Frontal cortex (tissue), 4 donors: ENCODE results near the gene EXOC7. TPM values are rescaled to one million over a fixed set of nuclear protein-coding genes. Genes with fewer than 3 reads are reported as not detected.

ENCODE experiments used
- DNase-seq, 2 donors: peaks; one replicate each; pipeline ENCODE4 v3.0.0; 2012; ENCODE audit warnings: low spot score in 2 of 2
- FAIRE-seq: peaks from 2 replicates; lab custom pipeline; 2012; peaks lifted over from hg19 to GRCh38; lab: Jason Lieb, UNC
- total RNA-seq: library from RNA; depleted of rRNA; stranded (reverse); fragments of >200 nt; gene quantifications from one replicate; pipeline ENCODE4 v1.2.3, GENCODE V29; 2014
- donor health status: control.
- donor health status: control.
- donor health status: control.

The EXOC7 gene
- total RNA-seq, 1 donor from 2014 or later: 112 TPM

DNA sequence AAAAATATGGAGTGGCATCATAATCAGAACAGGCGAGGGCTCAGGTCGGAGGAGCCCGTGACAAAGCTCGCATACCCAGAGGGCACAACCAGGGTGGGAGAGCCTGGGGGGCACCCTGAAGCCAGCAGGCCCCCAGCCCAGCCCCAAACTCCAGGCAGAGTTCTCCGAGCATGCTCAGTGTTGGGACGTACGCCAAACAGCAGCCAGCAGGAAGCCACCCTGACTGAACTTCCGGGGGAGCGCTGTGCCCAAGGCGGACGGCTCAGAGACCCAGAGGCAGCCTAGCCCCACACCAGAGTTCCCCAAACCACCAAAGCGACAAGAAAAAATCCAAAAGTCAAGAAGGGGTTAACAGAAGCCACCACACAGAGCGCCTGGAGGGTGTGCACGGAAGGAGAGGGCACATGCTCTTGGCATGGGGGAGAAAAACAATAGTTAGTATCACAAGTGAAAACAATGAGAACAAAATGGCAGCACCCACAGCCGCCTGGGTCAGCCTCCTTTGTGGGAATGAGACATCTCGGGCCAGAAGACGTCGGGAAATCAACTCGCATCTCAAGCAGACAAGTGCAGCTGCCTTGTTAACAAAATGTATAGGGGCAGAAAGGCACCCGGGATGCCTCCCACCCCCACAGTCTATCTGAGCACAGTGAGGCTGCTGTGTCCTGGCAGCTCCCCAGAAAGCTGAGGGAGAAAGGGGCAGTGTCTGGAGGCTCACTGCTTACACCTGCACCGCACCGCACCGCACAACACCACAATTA lies 11.9 kb downstream of the EXOC7 start:
- DNase-seq: no peak
- no peak for FAIRE-seq

DNA sequence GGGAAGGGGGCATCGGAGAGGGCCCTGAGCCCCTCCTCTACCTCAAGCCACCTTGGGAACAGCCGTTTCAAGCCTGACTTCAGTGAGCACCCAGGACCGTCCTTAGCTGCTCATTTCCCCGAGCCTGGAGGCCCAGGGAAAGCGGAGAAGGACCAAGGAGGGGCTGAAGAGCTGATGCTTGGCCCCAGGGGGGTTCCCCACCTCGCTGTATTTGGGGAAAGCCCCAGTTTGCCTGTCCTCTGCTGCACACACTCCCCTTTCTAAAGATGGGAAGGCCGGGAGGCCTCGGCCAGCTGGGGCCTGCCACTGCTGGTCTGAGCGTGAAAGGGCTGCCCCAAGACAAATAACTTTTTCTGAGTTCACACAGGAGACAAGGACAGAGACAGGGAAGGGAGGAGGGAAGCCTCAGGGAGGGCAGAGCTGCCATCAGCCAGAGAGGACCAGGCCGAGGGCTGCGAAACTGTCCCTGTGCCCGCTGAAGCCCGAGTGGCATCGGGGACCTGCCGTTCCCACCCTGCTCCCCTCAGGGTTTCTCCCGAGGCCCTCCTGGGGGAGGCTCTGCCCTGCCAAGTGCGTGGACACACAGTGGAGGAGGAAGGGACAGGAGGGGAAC lies 13.0 kb downstream of the EXOC7 start:
- DNase-seq: no peak

DNA sequence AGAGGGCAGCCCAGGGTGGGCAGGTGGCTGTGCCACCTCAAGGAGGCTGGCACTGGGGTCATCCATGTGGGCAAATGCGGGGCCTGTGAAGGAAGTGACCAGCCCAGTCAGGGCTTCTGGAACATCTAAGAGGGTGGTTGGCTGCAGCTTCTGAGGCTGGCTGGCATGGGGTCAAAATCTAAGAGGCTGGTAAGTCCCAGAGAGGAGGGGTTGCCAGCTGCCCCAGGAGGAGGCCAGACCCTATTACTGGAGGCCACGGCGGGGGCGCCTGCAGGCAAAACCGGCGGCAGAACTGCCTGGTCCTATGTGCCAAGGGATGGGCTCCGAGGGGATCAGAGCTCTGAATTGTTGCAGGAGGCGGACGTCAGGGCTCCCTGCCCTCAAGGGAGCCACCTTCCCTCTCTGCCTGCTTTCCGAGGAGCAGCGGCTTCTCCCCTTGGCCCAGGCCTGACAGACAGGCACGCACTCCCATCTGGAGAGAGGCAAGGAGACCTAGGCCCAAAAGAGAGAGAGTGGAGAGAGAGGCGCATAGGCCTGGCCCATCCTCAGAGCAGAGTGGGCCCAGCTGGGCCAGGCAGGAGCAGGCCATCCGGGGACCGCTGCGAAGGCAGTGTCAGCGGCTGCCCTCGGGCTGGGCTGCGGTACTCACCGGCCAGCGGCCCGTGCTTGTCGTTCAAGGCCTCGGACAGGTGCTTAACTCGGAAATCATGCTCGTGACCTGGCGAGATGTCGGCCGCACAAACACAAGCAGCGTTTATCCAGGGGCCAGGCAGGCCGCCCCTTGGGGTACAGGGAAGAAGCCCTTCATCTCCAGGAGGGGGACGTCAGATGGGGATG lies 13.7 kb downstream of the EXOC7 start:
- no peak for DNase-seq
- no peak for FAIRE-seq

More for the DNA sequence above, 13.0 kb downstream of the EXOC7 start:
- no peak for FAIRE-seq

DNA sequence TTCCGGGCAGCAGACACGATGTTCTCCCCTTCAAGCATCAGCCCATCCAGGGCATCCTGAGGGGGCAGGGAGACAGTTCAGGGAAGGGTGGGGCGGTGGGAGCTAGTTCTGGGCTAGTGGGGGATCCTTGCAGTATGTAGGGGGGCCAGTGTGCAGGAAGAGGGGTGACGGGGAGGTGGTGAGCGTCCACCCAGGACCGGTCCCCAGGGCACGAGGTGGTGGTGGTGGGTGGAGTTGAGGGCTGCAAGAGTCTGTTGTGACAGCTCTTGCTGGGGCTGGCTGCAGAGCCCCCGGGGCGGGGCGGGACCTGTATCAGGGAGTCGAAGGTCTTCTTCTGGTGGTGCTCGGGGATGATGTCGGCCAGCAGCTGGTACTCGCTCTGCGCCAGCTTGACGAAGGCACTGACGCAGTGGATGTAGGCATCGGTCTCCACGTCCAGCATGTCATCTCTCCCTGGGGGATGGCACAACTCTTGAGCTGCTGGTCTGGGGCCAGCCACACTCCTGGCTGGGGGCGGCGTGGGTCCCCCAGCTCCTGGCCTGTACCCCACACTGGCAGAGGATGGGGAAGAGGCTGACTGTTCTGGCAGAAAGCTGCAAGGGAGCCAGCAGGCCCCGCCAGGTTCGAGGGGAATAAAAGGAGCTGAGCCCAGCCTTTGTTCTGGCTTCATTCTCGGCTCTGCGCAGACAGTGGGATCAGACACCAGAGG lies 14.6 kb downstream of the EXOC7 start:
- no peak for FAIRE-seq
- no peak for DNase-seq

DNA sequence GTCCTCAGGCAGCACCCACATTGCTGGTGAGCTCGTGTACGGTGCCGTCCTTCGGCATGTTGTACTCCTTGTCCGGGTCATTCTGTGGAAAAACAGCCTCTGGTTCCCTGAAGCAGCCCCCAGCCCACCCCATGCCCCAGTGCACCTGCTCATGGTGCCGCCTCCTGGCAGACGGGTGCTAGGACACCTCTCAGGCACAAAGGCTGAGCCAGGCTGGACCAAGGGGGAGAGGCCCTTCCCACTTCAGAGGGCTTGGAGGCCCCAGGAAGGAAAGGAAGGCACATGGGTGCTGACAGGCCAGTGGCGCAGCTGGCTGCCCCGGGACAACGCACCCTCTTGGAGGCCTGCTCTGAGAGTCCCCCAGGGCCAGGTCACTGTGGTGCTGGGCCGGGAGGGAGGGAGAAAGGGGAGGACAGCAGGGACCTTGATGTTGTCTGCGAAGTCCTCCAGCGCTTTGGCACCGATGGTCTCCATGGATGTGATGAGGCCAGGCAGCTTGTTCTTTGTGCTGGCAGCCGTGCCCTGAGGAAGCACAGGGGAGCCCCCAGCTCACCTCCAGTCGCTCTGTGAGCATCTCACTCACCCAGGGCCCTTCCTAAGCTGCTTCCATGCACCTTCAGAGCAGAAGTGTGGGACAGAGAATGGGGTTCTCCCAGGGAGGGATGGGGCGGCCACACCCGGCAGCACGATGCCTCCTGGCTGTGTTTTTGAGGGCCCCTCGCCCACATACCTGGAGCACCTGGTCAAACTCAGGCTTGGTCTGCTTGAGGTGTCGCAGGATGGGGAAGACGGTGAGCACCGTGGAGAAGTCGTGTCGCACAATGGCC lies 15.3 kb downstream of the EXOC7 start:
- no peak for FAIRE-seq
- no peak for DNase-seq

DNA sequence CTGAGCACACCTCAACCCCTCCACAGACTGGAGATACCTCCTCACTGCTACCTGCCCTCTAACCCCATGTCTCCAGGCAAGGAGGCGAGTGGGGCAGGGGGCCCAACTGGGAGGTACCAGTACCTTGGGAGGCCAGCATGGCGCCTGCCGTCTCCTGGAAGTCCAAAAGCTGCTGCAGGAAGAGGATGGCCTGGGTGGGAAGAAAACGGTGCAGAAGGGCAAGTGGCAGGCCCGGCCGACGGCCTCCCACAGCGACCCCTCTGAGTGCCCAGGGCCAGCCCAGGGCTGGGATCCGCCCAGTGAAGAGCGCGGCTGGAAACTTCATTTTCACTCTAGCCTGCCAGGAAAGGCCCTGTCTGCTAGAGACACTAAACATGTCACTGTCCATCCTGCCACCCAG lies 16.1 kb downstream of the EXOC7 start:
- no peak for DNase-seq
- no peak for FAIRE-seq

DNA sequence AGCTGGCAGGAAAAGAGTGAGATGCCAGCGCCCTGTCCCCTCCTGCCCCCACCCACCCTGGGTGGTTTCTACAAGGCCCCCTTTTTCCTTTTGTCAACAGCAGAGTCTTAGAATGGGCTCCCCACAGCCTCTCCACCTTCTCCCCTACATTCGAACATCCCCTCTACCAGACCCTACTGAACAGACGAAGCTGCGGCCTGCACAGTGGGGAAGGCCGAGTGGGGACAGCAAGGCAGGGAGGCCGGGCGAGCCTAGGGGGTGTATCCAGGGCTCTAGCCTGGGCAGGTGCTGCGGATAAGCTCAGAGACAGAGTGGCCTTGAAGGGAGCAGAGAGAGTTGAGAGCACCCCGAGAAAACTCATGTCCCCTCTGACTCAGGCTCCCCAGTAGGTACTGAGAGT lies 17.2 kb downstream of the EXOC7 start:
- DNase-seq (no peak), FAIRE-seq (no peak)

DNA sequence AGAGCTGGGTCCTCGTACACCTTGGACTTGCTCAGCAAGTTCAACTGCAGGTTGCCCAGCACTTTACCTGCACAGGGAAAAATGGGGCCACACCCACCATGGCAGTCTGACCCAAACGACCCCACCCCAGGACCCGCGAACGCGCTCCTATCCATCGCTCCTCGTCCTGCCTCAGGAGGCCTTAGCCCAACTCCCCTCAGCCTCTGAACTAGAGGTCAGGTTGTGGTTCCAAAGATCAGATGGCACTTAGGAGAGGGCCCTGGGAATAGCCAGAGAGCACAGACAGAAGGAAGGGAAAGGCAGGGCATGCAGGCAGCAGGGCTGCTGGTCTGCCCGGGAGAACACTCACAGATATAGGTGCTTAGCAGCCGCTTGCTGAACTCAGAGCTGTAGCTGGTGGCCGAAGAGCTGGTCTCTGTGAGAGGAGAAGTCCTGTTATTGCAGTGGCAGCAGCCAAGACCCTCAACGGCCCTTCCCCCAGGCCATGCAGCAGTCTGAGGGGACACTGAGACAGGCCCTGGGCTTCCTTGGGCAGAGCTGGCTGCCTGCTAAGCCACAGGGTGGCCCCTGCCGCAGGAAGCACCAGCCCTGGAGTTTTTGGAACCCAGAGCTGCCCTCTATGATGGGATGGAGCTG lies 17.7 kb downstream of the EXOC7 start:
- FAIRE-seq (no peak), DNase-seq (no peak)

DNA sequence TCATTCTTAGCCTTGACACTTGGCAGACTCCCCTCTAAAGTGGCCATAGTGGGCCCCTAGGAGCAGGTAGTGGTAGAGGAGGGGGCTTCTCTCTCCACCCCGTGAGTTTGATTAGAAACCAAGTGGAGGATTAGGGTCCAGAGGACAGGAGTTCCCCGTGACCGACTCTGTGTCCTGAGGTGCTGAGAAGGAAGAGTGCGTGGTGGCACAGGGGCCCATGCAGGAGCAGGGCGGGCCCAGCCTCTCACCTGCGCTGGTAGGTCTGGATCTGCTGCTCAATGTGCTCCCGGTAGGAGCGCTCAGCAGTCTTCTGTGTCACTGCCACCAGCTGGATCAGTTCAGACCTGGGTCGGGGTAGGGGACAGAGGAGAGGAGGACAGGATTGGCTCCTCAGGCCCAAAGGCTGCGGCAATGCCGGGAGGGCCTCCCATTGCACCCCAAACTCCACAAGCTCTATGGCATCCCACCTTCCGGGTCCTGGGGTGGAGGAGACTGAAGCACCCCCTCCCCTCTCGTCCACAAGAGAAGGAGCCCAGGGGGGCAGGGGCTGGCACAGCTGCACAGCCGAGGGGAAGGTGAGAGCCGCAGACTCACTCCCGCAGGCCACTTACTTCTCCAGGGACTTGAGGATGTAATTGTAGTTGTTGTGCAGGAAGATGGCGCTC lies 18.4 kb downstream of the EXOC7 start:
- no peak for DNase-seq
- no peak for FAIRE-seq

DNA sequence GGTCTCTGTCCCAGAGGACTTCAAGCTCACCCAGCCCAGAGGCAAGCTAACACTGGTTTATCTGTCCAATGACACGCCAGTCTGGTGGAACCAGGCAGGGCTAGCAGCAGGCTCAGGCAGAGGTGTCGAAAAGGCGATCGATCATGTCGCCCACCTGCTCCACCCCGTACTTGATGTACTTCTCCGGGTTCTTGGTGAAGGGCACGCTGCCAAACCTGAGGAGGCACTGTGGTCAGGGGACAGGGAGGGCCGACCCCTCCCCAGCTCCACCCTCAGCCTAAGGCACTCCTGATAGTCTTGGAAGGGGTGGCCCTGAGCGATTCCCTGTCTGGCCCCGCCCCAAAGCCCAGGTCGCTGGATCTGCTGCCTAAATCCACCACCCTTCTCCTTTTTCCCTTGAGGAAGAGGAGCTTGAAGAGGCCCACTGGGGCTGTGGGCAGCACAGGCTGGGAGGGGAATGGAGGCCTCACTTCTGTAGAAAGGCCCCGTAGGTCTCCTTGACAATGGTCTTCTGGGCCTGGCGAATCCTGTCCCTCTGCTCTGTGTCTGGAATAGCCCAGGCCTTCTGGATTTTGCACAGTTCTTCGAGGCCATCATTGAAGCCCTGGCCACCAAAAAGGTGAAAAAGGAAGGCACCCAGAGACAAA lies 19.9 kb downstream of the EXOC7 start:
- DNase-seq: no peak
- no peak for FAIRE-seq

DNA sequence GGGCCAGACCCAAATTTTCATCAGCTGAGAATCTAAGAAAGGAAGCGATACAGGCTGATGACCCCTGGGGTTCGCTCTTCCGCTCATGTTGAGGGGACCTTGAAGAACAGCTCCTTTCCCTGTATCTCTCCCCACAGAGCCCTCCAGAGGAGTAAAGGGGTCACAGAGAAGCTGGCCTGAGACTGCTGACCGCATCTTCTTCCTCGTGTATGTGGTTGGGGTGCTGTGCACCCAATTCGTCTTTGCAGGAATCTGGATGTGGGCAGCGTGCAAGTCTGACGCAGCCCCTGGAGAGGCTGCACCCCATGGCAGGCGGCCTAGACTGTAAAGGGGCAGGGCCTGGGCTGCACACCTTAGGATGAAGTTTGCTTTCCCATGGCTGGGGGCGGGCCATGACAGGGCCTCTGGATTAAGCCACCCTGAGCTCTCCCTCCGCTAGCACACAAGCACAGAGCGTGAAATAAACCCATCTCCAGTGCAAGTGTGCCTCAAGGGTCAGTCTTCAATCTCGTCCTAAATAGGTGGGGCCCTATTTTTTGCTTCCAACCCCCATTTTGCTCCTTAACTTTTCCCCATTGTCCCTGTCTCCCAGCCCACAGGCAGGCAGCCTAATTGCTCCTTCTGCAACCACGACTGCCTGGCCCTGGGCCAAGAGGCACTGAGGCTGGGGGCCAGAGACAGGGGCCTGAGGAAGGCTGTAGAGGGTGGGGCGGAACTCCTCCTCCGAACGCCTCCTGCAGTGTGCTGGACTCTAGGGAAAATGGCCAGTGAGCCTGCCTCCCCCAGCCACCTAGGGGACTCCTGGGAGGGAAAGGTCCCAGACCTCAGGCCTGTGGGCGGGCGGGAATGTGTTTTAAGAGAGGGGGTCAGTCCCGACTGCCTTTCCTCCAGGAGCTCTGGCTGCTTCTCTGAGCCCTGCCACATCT lies 21.0 kb downstream of the EXOC7 start:
- DNase-seq (no peak), FAIRE-seq (no peak)

DNA sequence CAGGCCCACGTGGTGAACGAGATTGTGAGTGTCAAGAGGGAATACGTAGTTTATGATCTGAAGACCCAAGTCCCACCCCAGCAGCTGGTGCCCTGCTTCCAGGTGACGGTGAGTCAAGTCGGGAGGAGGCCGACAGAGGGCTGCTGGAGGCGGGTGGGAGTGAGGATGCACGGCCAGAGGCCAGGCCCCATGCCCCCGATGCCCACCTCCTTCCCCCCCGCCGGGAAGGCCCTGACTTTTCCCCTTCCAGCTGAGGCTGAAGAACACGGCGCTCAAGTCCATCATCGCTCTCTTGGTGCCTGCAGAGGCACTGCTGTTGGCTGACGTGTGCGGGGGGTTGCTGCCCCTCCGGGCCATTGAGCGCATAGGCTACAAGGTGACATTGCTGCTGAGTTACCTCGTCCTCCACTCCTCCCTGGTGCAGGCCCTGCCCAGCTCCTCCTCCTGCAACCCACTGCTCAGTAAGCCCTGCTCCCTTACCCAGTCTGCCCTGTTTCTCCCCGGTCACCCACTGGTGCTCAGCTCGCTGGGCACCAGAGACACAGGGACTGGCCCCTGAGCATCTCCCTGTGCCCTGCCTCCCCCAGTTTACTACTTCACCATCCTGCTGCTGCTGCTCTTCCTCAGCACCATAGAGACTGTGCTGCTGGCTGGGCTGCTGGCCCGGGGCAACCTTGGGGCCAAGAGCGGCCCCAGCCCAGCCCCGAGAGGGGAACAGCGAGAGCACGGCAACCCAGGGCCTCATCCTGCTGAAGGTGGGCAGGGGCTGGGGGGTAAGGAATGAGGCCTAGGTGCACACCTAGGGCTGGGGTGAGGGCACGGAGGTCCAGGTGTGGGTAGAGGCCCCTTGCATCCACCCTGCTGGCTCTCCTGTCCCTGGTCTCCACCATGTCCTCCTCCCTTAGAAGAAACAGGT lies 22.0 kb downstream of the EXOC7 start:
- DNase-seq (no peak), FAIRE-seq (no peak)

DNA sequence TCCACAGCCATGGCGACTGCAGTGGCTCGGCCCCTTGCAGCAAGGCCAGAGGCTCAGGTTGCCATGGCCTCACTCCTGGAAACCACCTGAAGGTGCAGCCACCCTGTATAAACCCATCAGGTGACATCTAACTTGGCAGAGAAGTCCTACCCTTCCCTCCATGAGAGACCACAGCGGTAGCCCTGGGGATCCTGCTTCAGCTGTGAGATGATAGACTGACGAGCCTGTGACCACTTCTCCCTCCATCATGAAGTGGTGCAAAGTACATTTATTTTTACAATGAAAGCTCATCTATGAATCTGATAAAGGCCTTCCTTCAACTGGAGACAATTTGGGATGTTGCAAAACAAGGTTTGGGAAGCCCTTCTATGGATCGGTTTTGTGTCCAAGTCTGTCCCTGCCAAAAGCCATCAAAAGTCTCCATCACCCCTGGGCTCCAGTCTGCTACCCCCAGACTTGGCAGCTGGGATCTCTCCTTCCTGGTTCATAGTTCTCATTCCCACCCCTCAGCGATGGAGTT lies 22.8 kb downstream of the EXOC7 start:
- FAIRE-seq: no peak
- DNase-seq: no peak

DNA sequence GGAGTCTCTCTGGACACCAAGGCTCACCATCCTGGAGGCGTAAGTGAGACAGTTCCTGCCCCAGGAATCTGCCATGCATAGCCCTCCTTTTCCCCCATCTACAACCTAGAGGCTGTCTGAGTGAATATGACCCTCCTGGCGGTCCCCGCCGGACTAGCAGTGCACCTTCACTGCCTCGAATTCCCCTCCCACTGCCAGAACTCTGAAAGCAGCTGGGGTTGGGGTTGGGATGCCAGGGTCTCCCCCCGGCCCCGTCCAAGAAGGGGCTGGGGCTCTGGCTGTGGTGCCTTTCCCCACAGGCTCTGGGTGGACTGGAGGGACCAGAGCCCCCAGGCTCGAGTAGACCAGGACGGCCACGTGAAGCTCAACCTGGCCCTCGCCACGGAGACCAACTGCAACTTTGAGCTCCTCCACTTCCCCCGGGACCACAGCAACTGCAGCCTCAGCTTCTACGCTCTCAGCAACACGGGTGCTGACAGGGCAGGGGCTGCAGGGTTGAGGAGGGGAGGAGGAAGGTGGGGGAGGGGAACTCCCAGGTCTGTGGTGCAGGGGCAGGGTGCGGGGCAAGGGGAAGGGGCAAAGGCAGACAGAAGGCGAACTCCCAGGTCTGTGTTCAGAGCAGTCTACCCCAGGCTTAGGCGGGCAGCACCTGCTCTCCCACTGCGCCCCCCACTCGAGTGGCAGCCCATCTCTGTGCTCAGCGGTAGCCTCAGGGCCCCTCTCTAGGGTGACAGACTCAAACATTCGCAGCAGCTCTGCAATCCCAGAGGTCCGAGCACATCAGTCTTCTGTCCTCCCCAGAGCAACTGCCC lies 23.4 kb downstream of the EXOC7 start:
- FAIRE-seq (no peak), DNase-seq (no peak)

DNA sequence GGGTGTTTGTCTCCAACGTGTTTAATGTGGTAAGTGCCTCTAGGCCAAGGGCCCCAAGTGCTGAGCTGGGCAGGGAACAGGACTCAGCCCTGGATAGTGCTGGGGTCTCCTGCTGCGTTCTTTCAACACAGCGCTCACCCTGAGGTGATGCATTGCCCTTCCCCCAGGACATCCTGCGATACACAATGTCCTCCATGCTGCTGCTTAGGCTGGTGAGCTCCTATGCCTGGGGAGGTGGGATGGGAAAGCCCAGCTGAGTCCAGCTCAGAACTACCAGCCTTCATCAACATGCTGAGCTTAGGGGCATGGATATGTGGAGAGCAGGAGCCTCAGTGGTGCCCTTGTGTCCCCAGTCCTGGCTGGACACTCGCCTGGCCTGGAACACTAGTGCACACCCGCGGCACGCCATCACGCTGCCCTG lies 24.0 kb downstream of the EXOC7 start:
- no peak for FAIRE-seq
- no peak for DNase-seq
